ENCODE data around the gene GCN1.
"Not testable (repeated sequence)": the region's sequence is repeated elsewhere in the genome, so short reads cannot be mapped to it uniquely, and the experiment has no call there.

Gene GCN1

GRCh38 chr12:120194534-120195395 lies at the start of gene GCN1:
Gene GCN1 (minus strand): TSS chr12:120194715. CDS start chr12:120194697, 18 bp downstream.
- peak; percentile 91 for DNase-seq (ENCODE audit: low spot score)

GRCh38 chr12:120242971-120243699 lies 48.6 kb upstream of the GCN1 start:
- no peak for DNase-seq (ENCODE audit: low spot score)

DNA sequence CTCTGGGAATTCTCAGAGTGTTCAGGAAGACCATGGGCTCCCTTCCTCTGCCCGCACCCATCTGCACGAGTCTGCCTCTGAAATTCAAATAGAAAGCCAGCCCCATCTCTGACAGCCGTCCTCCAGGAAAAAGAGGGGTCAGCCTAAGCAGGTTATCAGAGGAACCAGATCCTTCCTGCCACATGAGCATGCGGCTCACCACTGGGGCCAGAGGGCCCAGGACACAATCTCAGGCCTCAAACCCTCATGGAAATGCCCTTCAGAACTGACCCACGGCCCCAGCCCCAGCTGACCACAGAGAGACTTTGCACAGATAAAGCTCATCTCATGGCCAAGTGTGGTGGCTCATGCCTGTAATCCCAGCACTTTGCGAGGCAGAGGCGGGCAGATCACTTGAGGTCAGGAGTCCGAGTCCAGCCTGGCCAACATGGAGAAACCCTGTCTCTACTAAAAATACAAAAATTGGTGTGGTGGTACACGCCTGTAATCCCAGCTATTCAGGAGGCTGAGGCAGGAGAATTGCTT lies 47.8 kb upstream of the GCN1 start:
- no peak for DNase-seq (ENCODE audit: low spot score)

GRCh38 chr12:120241561-120242274 lies 47.2 kb upstream of the GCN1 start:
- DNase-seq (ENCODE audit: low spot score): no peak

GRCh38 chr12:120240495-120240833 lies 45.9 kb upstream of the GCN1 start:
- DNase-seq (ENCODE audit: low spot score): no peak

DNA sequence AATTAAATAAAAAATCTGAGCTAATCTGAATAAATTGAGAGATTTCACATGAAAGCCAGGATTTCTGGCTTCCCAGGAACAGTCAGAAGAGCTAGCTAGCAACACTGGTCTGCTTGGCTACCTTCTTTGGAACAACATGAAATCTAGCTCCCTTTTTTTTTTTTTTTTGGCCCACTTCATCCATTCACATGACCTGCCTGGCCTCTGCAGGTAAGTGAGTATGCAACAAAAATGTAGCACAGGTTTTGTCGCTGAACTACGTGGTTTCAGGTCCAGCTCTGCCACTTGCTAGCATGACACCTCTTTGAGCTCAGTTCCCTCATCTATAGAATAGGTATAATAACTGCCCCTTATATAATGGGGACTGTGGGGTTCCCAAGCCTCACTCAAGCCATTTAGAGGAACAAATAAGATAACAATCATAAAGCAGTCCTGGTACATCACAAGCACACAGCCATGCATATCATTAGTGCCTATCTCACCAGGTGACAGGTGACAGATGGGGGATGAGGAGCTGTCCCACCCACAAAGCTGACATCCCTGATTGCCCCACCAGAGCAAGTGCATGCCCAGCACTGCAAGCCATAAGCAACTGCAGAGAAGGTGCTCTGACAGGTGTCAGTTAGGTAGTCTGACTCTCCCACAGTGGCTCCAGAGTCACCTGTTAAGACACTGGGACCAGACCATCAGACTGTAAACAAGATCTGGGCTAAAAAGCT lies 45.4 kb upstream of the GCN1 start:
- no peak for DNase-seq (ENCODE audit: low spot score)

- no peak for DNase-seq (ENCODE audit: low spot score)
These were observed 44.4 kb upstream of the GCN1 start for GRCh38 chr12:120238839-120239445.

DNA sequence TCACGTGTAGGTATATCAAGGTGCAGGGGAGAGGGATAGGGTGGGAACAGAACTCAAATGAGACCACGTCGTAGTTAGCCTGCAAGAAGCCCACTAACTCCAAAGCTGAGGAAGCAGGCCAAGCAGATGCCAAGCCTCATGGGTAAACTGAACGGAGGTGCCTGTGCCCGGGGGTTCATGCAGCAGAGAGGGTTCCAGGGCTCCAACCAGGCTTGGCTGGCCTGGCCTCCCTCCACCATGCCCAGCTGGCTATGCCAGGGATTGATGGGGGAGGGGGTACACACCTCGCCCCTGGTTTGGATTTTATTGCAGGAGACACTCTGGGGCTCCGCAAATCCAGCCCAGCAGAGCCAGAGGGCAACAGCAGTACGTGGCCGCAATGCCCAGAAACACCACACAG lies 43.7 kb upstream of the GCN1 start:
- no peak for DNase-seq (ENCODE audit: low spot score)

DNA sequence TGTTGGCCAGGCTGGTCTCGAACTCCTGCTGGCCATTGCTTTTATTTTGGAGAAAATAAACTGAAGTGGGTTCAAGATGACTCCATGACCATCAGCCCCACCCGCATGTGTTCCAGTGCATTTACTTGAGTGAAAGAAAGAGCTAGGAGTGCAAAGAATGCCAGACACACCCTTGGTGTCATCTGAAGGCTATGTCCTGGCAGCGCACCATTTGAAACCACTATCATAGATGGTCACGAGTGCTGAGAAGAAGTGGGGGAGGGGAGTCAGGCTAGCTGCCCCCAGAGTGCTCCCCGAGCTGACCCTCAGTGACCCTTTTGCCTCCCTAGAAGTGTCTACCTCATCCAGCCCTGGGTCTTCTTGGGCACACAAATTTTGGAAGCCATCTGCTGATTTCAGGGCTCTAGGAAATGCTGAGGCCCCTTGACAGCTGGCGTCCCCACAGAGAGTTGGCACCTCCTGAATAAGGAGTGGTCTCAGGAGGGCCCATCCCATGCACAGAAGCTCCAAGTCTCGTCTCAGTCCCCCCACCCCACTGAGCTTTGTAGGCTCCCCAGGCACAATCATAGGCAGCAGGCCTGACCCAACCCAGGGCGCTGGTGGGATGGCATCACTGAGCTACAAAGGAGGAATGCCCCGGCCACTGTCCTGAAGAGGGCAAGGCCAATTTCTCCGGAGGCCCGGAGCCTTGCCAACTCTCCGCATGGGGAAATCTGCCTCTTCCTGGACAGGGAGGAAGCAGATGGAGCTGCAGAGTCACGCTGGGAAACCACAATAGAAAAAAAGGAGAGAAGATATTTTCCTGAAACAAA lies 43.1 kb upstream of the GCN1 start:
- no peak for DNase-seq (ENCODE audit: low spot score)

GRCh38 chr12:120236809-120237208 lies 42.3 kb upstream of the GCN1 start:
- not testable (repeated sequence) for DNase-seq (ENCODE audit: low spot score)

- DNase-seq (ENCODE audit: low spot score): no peak
These were observed 41.1 kb upstream of the GCN1 start for GRCh38 chr12:120235369-120236323.

DNA sequence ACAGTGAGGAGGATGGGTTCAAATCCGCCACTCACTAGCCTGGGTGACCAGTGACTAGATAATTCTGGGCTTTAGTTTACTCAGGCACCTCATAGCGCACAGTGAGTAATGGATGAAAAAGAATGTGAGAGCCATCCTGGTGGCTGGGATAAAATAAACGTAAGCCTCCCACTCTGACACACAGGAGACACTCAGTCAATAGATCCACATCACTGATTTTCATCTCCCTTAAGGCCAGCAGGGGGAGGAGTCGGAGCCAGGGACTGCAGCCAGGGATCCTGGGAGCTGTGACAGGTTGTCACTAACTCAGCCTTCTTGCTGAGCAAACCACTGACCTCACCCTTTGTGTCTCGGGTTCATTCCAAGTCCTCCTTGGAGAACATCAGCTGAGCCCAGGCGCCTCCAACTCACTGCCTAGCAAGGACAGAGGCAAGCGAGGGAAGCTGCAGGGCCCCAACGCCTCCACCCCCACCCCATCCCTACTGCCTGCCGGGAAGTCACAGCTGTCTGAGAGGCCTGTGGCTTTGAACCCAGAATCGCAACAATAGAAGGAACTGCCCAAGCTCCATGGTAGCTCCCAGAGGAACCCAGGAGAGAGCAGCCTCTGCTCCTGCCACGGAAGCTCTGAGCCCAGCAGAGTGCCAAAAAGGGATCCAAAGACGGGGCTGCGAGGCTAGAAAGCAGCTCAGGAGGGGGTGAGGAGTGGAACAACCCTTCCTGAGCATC lies 40.3 kb upstream of the GCN1 start:
- DNase-seq (ENCODE audit: low spot score): no peak

DNA sequence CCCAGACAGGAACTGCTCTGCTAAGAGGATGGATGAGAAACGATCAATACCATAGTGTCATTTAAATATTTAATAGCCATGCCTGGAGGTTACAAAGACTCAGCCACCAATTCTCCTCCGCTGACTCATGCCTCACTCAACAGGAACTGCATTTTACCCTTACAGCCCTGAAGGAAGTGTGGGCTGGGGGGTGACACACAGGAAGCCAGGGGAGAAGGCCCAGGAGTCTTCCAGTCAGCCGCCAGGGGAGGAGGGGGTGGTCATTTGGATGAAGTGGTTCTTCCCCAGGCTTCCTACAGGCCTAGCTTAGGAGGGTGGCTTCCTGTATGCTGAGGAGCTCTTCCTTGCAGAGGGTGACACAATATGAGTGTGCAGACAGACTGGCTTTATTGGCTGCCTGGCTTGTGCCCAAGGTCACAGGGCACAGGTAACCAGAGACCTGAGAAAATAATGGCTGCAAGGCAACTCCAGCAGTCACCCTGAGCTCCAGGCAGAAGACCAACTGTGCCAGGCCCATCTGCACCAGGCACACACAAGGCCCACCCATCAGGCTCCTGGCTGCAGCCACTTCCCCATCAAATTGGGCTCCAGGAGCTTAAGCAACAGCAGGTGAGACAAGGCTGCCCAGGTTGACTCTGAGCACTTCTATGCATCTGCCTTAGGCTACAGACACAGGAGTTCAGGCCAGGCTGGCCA lies 36.9 kb upstream of the GCN1 start:
- peak; percentile 86 for DNase-seq (ENCODE audit: low spot score)

- no peak for DNase-seq (ENCODE audit: low spot score)
These were observed 36.4 kb upstream of the GCN1 start for GRCh38 chr12:120230974-120231315.

DNA sequence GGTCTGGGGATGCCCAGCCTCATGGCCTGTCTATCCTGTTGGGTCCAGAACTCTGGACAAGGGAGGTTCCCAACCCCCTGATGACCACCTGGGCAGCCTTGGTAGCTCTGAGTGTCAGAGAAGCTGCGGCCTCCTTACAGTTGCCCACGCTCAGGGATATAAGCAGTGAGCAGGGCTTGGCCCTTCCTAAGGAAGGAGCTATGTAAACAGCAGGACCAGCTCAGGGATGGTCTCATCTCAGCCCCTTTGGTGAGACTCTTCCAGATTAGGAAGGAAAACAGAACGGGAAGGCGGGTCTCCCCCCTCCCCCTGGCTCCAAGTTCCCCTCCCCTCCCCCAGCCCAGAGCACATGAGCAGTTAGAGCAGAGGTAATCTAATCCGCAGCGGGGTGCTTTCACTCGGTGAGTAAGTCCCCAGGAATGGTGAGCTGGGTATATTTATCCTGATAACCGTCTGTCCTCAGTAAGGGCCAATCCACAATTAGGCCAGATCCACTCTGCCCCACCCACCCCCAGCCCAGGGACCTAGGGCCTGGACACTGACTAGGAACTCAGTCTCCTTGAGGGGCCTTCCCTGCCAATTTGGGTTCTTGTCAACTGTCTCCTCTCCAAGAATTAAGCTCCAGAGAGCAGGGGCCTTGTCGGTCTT lies 35.9 kb upstream of the GCN1 start:
- no peak for DNase-seq (ENCODE audit: low spot score)

GRCh38 chr12:120229487-120230325 lies 35.2 kb upstream of the GCN1 start:
- DNase-seq (ENCODE audit: low spot score): no peak

DNA sequence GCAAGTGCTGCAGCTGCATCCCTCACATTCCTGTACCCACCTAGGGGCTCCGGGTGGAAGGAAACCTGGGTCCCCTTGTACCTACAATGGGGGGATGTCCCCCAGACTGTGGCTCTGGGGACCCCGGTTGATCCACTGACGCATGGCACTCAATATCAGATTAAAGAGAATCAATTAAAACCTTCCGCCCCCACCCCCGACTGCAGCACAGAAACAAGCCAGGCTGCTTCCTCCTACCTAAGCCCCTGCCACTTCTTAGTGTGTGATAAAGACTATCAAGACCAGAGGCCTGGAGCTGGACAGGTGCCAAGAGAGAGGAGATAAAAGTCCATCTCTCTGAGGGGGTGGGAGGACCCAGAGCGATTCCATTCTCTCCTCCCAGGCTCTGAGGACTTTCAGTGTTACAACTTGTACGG lies 34.6 kb upstream of the GCN1 start:
- DNase-seq (ENCODE audit: low spot score): no peak
